K562 (cell line): ENCODE measurements around the gene LEO1. TPM values are rescaled to one million over a fixed set of nuclear protein-coding genes. Genes with fewer than 3 reads are reported as not detected.
"Not testable (repeated sequence)": the region's sequence is repeated elsewhere in the genome, so short reads cannot be mapped to it uniquely, and the experiment has no call there.

Source experiments
- ATAC-seq: fragments of 200-7000 bp; cut with Tn5 transposase; 3 replicates; pipeline ENCODE4 v1.9.1; 2020; ENCODE audit warnings: moderate library complexity
- BruUV-seq: library from RNA; stranded (reverse); fragments of 400-500 nt; replicated peaks from 2 replicates; lab custom pipeline; 2021; lab: Mats Ljungman, UMichigan
- CTCF ChIA-PET: fragments of 300-600 bp; formaldehyde crosslinking; extraction: SDS; loops from one replicate; lab custom pipeline; 2021; ENCODE audit warnings: low intra/inter-chr PET ratio; lab: Yijun Ruan, JAX
- POLR2A ChIA-PET: fragments of 300-600, 350-650 bp; sonication (Branson Sonifier 250); formaldehyde crosslinking; extraction: SDS; loops from one replicate; lab custom pipeline; 2021; ENCODE audit warnings: antibody characterized with exemption, inconsistent platforms; lab: Yijun Ruan, JAX
- DNase-seq, 4 experiments: peaks; one replicate each; pipeline versions ENCODE4 v3.0.0 to v3.0.0-alpha.2; 2011 to 2018; ENCODE audit warnings: low spot score in 3 of 4, mixed read lengths in 3 of 4; ENCODE audit errors: extremely low read depth in 1 of 4
- FAIRE-seq: peaks from 2 replicates; lab custom pipeline; 2011; peaks lifted over from hg19 to GRCh38; lab: Jason Lieb, UNC
- H2AFZ ChIP-seq: 2 replicates; pipeline ENCODE4 v1.6.0; 2011; ENCODE audit warnings: low read depth, low read length, control low read depth, inconsistent platforms
- H3K27ac ChIP-seq: fragments of 200-600 bp; 3 replicates; pipeline ENCODE4 v1.8.0; 2011; ENCODE audit warnings: low read depth, mild to moderate bottlenecking, control low read depth, inconsistent platforms, low read length, moderate library complexity, mixed read lengths; ENCODE audit errors: extremely low read depth
- H3K27me3 ChIP-seq, 2 experiments: fragments of 300-600 bp in 1 of 2; 2 replicates in 1 of 2; 3 replicates in 1 of 2; pipeline versions ENCODE4 v1.6.0 to v1.8.0; 2011; ENCODE audit warnings: inconsistent platforms in 2 of 2, low read length in 2 of 2, mild to moderate bottlenecking in 1 of 2, mixed read lengths in 1 of 2, moderate library complexity in 1 of 2; ENCODE audit not compliant: control insufficient read depth in 2 of 2, insufficient read depth in 2 of 2
- H3K36me3 ChIP-seq: fragments of 300-600 bp; 3 replicates; pipeline ENCODE4 v1.8.0; 2011; ENCODE audit warnings: mild to moderate bottlenecking, low read length, inconsistent platforms; ENCODE audit not compliant: control insufficient read depth, insufficient read depth
- H3K4me1 ChIP-seq, 2 experiments: fragments of 200-600 bp in 1 of 2; replicated peaks in 1 of 2; 2 replicates in 1 of 2; 3 replicates in 1 of 2; pipeline versions ENCODE4 v1.5.1 to v1.8.0; 2011; ENCODE audit warnings: inconsistent platforms in 2 of 2, low read length in 2 of 2, mild to moderate bottlenecking in 1 of 2, mixed read lengths in 1 of 2, moderate library complexity in 1 of 2; ENCODE audit not compliant: control insufficient read depth in 2 of 2, insufficient read depth in 2 of 2
- H3K4me2 ChIP-seq: 2 replicates; pipeline ENCODE4 v1.6.1; 2011; ENCODE audit warnings: low read length, control low read depth, inconsistent platforms, mixed read lengths; ENCODE audit not compliant: insufficient read depth
- H3K4me3 ChIP-seq: fragments of 200-600 bp; sonication (generic), shearing (Covaris generic); 2 replicates; pipeline ENCODE4 v1.5.1; 2016; ENCODE audit warnings: control low read depth, inconsistent platforms
- H3K79me2 ChIP-seq: fragments of 200-600 bp; 3 replicates; pipeline ENCODE4 v1.8.0; 2011; ENCODE audit warnings: low read length, inconsistent platforms; ENCODE audit not compliant: control insufficient read depth, insufficient read depth
- H3K9ac ChIP-seq, 2 experiments: 2 replicates each; pipeline versions ENCODE4 v1.6.0 to v1.6.1; 2011; ENCODE audit warnings: low read depth in 2 of 2, low read length in 2 of 2, control low read depth in 1 of 2, inconsistent platforms in 1 of 2, mild to moderate bottlenecking in 1 of 2, mixed read lengths in 1 of 2; ENCODE audit not compliant: insufficient read depth in 1 of 2
- H3K9me1 ChIP-seq: one replicate; pipeline ENCODE4 v1.6.0; 2011; ENCODE audit warnings: inconsistent platforms, mild to moderate bottlenecking, low read length, moderate library complexity; ENCODE audit not compliant: control insufficient read depth, insufficient read depth
- H3K9me3 ChIP-seq: replicated peaks from 2 replicates; pipeline ENCODE4 v1.5.1; 2011; ENCODE audit warnings: low read depth, low read length, inconsistent platforms; ENCODE audit not compliant: control insufficient read depth, insufficient read depth
- H4K20me1 ChIP-seq: replicated peaks from 2 replicates; pipeline ENCODE4 v1.6.1; 2011; ENCODE audit warnings: low read length, inconsistent platforms, mixed read lengths; ENCODE audit not compliant: control insufficient read depth, insufficient read depth
- CBX3 ChIP-seq, 2 experiments: IDR thresholded peaks; 1 replicate in 1 of 2; 2 replicates in 1 of 2; pipeline ENCODE4 v1.6.1; 2012; ENCODE audit warnings: inconsistent platforms in 2 of 2, low read length in 2 of 2, borderline replicate concordance in 1 of 2, control low read depth in 1 of 2
- CC2D1A ChIP-seq: fragments of 450-650 bp; IDR thresholded peaks from 2 replicates; pipeline ENCODE4 v1.6.1; 2017; ENCODE audit warnings: mild to moderate bottlenecking
- CHD2 ChIP-seq: IDR thresholded peaks from 2 replicates; pipeline ENCODE4 v1.6.1; 2011; ENCODE audit warnings: low read depth, low read length
- FOXM1 ChIP-seq, 2 experiments: fragments of 450-650 bp in 1 of 2; sonication (generic) in 1 of 2; formaldehyde crosslinking in 1 of 2; IDR thresholded peaks; 2 replicates each; pipeline versions ENCODE4 v1.6.1 to v1.9.0; 2017 to 2022; ENCODE audit warnings: low read depth in 2 of 2, mild to moderate bottlenecking in 2 of 2, missing genetic modification reagents in 1 of 2, moderate library complexity in 1 of 2
- WGBS: fragments of 100-300 bp; shearing (Covaris generic); methylation state at CpG from one replicate; pipeline ENCODE4 v1.1.6; 2016; ENCODE audit warnings: low coverage, mixed read lengths; ENCODE audit not compliant: insufficient coverage; ENCODE audit errors: missing lambda C conversion rate; 5-methylcytosine and 5-hydroxymethylcytosine counted together
- in situ Hi-C: fragments of 300-500 bp; cut with MboI; formaldehyde crosslinking; loops from 4 replicates; pipeline ENCODE4 v1.15.0; 2018; ENCODE audit warnings: inconsistent platforms, mixed read lengths
- intact Hi-C: fragments of 100-400 bp; cut with micrococcal nuclease; formaldehyde crosslinking; loops from 2 replicates; pipeline ENCODE4 v1.14.2; 2022
- polyA plus RNA-seq, 8 experiments: library from polyadenylated mRNA; depleted of rRNA in 4 of 8; stranded (reverse) in 5 of 8; unstranded in 3 of 8; fragments of >200 nt; fragmentation: Nextera tagmentation in 2 of 8; fragmentation: Illumina TruSeq in 1 of 8; extraction: Ambion mirVana in 2 of 8; extraction: Trizol in 1 of 8; gene quantifications; 2 replicates each; pipeline versions ENCODE4 v1.2.1 to v1.2.3, GENCODE V29; 2011 to 2014; ENCODE audit warnings: inconsistent platforms in 1 of 8, missing spikeins in 1 of 8
- total RNA-seq, 7 experiments: library from RNA; depleted of rRNA in 6 of 7; stranded (reverse); fragments of >200 nt in 6 of 7; fragmentation: Illumina TruSeq in 2 of 7; extraction: Trizol in 2 of 7; gene quantifications; 2 replicates each; pipeline versions ENCODE4 v1.2.1 to v1.2.3, GENCODE V29; 2011 to 2021; ENCODE audit warnings: low replicate concordance in 1 of 7
- TF ChIP-seq, protein P1 (sequence below): sonication (generic); formaldehyde crosslinking; IDR thresholded peaks from 2 replicates; pipeline ENCODE4 v1.8.1; 2023; ENCODE audit warnings: mild to moderate bottlenecking, missing genetic modification reagents
- TF ChIP-seq, protein P2 (sequence below): fragments of 450-650 bp; IDR thresholded peaks from 2 replicates; pipeline ENCODE4 v1.6.1; 2016; ENCODE audit warnings: mild to moderate bottlenecking

LEO1 gene
- total and polyA plus RNA-seq, 9 of the 15 experiments (the other 6 are each of a cell fraction or from before 2014, with no cell fraction given), result 8.4 to 48.3 (median 37.9) TPM

DNA sequence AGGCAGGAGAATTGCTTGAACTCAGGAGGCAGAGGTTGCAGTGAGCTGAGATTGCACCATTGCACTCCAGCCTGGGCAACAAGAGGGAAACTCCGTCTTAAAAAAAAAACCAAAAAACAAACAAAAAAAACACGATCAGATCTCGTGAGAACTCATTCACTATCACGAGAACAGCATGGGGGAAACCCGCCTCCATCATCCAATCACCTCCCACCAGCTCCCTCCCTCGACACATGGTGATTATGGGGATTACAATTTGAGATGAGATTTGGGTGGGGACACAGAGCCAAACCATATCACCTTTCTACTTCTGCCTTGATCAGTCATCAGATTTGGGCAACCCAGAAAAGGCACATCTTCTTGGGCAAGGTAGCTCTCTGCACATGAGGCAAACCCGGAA lies 31.5 kb upstream of the LEO1 start:
- H4K20me1 ChIP-seq; H3K27me3 ChIP-seq; H3K9me1 ChIP-seq; FAIRE-seq; BruUV-seq; ATAC-seq; CTCF ChIA-PET; DNase-seq; H3K27ac ChIP-seq; H3K4me3 ChIP-seq; in situ Hi-C loops; H3K79me2 ChIP-seq; intact Hi-C loops; H3K9me3 ChIP-seq; H2AFZ ChIP-seq; H3K36me3 ChIP-seq; H3K4me2 ChIP-seq; H3K9ac ChIP-seq; TF ChIP-seq FOXM1 (CRISPR knock-in tag; IDR thresholded peaks at IDR 0.05; ENCODE audit: low read depth): not testable (repeated sequence)
- POLR2A ChIA-PET, result interaction anchor here (1.1 kb wide), 1 partner anchor 124 kb away, joined by 3 read pairs; no protein-coding TSS in a partner anchor
- 48% methylated on average over 7 of the region's 7 CpGs for WGBS
- peaks cover 4 to 24% of the 10 kb centered on the region in 2 experiments; a peak in 4 of 5 replicates for H3K4me1 ChIP-seq
- TF ChIP-seq CC2D1A (peak; percentile 98), CBX3 (IDR thresholded peaks at IDR 0.05; ENCODE audit: borderline replicate concordance in 1 of 2, low read length in 2 of 2) (peak in 1 of 2 experiments; percentile 60; a peak in 2 of 3 replicates), FOXM1 (IDR thresholded peaks at IDR 0.05; ENCODE audit: low read depth) (peak; percentile 63; the same call in 1 of the 2 replicates), CHD2 (peak; percentile 70; the same call in 1 of the 2 replicates)
- TF ChIP-seq, protein P1, sequence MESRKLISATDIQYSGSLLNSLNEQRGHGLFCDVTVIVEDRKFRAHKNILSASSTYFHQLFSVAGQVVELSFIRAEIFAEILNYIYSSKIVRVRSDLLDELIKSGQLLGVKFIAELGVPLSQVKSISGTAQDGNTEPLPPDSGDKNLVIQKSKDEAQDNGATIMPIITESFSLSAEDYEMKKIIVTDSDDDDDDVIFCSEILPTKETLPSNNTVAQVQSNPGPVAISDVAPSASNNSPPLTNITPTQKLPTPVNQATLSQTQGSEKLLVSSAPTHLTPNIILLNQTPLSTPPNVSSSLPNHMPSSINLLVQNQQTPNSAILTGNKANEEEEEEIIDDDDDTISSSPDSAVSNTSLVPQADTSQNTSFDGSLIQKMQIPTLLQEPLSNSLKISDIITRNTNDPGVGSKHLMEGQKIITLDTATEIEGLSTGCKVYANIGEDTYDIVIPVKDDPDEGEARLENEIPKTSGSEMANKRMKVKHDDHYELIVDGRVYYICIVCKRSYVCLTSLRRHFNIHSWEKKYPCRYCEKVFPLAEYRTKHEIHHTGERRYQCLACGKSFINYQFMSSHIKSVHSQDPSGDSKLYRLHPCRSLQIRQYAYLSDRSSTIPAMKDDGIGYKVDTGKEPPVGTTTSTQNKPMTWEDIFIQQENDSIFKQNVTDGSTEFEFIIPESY (CRISPR knock-in tag), result peak; percentile 90
- TF ChIP-seq, protein P2, sequence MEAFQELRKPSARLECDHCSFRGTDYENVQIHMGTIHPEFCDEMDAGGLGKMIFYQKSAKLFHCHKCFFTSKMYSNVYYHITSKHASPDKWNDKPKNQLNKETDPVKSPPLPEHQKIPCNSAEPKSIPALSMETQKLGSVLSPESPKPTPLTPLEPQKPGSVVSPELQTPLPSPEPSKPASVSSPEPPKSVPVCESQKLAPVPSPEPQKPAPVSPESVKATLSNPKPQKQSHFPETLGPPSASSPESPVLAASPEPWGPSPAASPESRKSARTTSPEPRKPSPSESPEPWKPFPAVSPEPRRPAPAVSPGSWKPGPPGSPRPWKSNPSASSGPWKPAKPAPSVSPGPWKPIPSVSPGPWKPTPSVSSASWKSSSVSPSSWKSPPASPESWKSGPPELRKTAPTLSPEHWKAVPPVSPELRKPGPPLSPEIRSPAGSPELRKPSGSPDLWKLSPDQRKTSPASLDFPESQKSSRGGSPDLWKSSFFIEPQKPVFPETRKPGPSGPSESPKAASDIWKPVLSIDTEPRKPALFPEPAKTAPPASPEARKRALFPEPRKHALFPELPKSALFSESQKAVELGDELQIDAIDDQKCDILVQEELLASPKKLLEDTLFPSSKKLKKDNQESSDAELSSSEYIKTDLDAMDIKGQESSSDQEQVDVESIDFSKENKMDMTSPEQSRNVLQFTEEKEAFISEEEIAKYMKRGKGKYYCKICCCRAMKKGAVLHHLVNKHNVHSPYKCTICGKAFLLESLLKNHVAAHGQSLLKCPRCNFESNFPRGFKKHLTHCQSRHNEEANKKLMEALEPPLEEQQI, result peak; percentile 87
